HepG2 (cell line): ENCODE measurements around the gene LRRC4C.

Experiments used
- BCLAF1 ChIP-seq: fragments of 450-650 bp; IDR thresholded peaks from 2 replicates; pipeline ENCODE4 v1.6.1; 2017; ENCODE audit warnings: mild to moderate bottlenecking
- CTCF ChIP-seq: sonication (generic); formaldehyde crosslinking; IDR thresholded peaks from 2 replicates; pipeline ENCODE4 v1.5.0; 2020; ENCODE audit warnings: mild to moderate bottlenecking, missing genetic modification reagents, moderate library complexity
- DNMT1 ChIP-seq: sonication (generic); formaldehyde crosslinking; IDR thresholded peaks from 2 replicates; pipeline ENCODE4 v1.5.1; 2020; ENCODE audit warnings: mild to moderate bottlenecking, missing genetic modification reagents
- HNF4G ChIP-seq, 2 experiments: sonication (generic) in 1 of 2; formaldehyde crosslinking in 1 of 2; IDR thresholded peaks; 2 replicates each; pipeline versions ENCODE4 v1.4.0 to v1.6.1; 2011 to 2020; ENCODE audit warnings: borderline replicate concordance in 2 of 2, low read depth in 2 of 2, mild to moderate bottlenecking in 2 of 2, low read length in 1 of 2, missing genetic modification reagents in 1 of 2, moderate library complexity in 1 of 2
- PTBP1 ChIP-seq: fragments of 200-400 bp; formaldehyde crosslinking; IDR thresholded peaks from 2 replicates; pipeline ENCODE4 v1.6.1; 2018; ENCODE audit warnings: low read length, low read depth; ENCODE audit not compliant: poor library complexity, severe bottlenecking
- ZNF274 ChIP-seq: sonication (generic); formaldehyde crosslinking; IDR thresholded peaks from 2 replicates; pipeline ENCODE4 v1.5.1; 2020; ENCODE audit warnings: mild to moderate bottlenecking, missing genetic modification reagents
- ZNF318 ChIP-seq: sonication (generic); formaldehyde crosslinking; IDR thresholded peaks from 2 replicates; pipeline ENCODE4 v1.4.0; 2020; ENCODE audit warnings: mild to moderate bottlenecking, missing genetic modification reagents
- ZNF615 ChIP-seq: sonication (generic); formaldehyde crosslinking; IDR thresholded peaks from 2 replicates; pipeline ENCODE4 v1.5.0; 2020; ENCODE audit warnings: mild to moderate bottlenecking, missing genetic modification reagents, borderline replicate concordance
- ZNF660 ChIP-seq: sonication (generic); formaldehyde crosslinking; IDR thresholded peaks from 2 replicates; pipeline ENCODE4 v1.5.1; 2020; ENCODE audit warnings: mild to moderate bottlenecking, low read depth, missing genetic modification reagents, borderline replicate concordance
- ZSCAN20 ChIP-seq: sonication (generic); formaldehyde crosslinking; IDR thresholded peaks from 2 replicates; pipeline ENCODE4 v1.4.0; 2020; ENCODE audit warnings: missing genetic modification reagents, mild to moderate bottlenecking, borderline replicate concordance

GRCh38 chr11:41309716-41310115 lies 149.7 kb downstream of the LRRC4C start:
- TF ChIP-seq PTBP1, result no peak
- no peak for TF ChIP-seq DNMT1 (CRISPR knock-in tag)
- no peak for TF ChIP-seq ZSCAN20 (CRISPR knock-in tag)
- TF ChIP-seq BCLAF1, result no peak
- TF ChIP-seq ZNF318 (CRISPR knock-in tag), result no peak
- TF ChIP-seq HNF4G (IDR thresholded peaks at IDR 0.05; ENCODE audit: borderline replicate concordance, low read depth, low read length), result no peak
- TF ChIP-seq HNF4G (CRISPR knock-in tag; IDR thresholded peaks at IDR 0.05; ENCODE audit: borderline replicate concordance, low read depth), result no peak
- TF ChIP-seq CTCF, result no peak
- TF ChIP-seq ZNF274 (CRISPR knock-in tag), result no peak
- no peak for TF ChIP-seq ZNF660 (CRISPR knock-in tag)
- no peak for TF ChIP-seq ZNF615 (CRISPR knock-in tag)
